Keratinocyte (primary cell): ENCODE measurements around the gene PKNOX2. TPM values are rescaled to one million over a fixed set of nuclear protein-coding genes. Genes with fewer than 3 reads are reported as not detected.

Source experiments
- DNase-seq: peaks from one replicate; pipeline ENCODE4 v3.0.0-alpha.2; 2011; ENCODE audit warnings: low read depth, missing footprints, low spot score
- FAIRE-seq: peaks from 2 replicates; lab custom pipeline; 2011; peaks lifted over from hg19 to GRCh38; lab: Jason Lieb, UNC
- H2AFZ ChIP-seq: 2 replicates; pipeline ENCODE4 v1.6.0; 2012; ENCODE audit warnings: low read length, control low read depth, inconsistent platforms; ENCODE audit not compliant: control insufficient read depth
- H3K27ac ChIP-seq: 2 replicates; pipeline ENCODE4 v1.5.1; 2011; ENCODE audit warnings: low read length; ENCODE audit not compliant: control insufficient read depth, insufficient read depth
- H3K27me3 ChIP-seq: 3 replicates; pipeline ENCODE4 v1.6.0; 2011; ENCODE audit warnings: low read length; ENCODE audit not compliant: control insufficient read depth, insufficient read depth; ENCODE audit errors: extremely low read depth
- H3K36me3 ChIP-seq, 2 experiments: 2 replicates in 1 of 2; 3 replicates in 1 of 2; pipeline ENCODE4 v1.5.1; 2011; ENCODE audit warnings: low read length in 2 of 2, mild to moderate bottlenecking in 1 of 2; ENCODE audit not compliant: control insufficient read depth in 2 of 2, insufficient read depth in 2 of 2; ENCODE audit errors: extremely low read depth in 1 of 2
- H3K4me1 ChIP-seq: 3 replicates; pipeline ENCODE4 v1.5.1; 2011; ENCODE audit warnings: low read length; ENCODE audit not compliant: control insufficient read depth, insufficient read depth; ENCODE audit errors: extremely low read depth
- H3K4me2 ChIP-seq: 3 replicates; pipeline ENCODE4 v1.6.0; 2011; ENCODE audit warnings: low read depth, low read length; ENCODE audit not compliant: control insufficient read depth, insufficient read depth; ENCODE audit errors: extremely low read depth
- H3K4me3 ChIP-seq, 3 experiments: fragments of 200-600 bp in 1 of 3; sonication (generic) in 1 of 3; 2 replicates in 2 of 3; 3 replicates in 1 of 3; pipeline ENCODE4 v1.5.1; 2011 to 2016; ENCODE audit warnings: low read length in 3 of 3, mild to moderate bottlenecking in 3 of 3, control low read depth in 2 of 3, inconsistent platforms in 1 of 3, low read depth in 1 of 3, mixed read lengths in 1 of 3, mixed run types in 1 of 3, moderate library complexity in 1 of 3; ENCODE audit not compliant: control insufficient read depth in 2 of 3, insufficient read depth in 2 of 3; ENCODE audit errors: extremely low read depth in 1 of 3
- H3K79me2 ChIP-seq: 2 replicates; pipeline ENCODE4 v1.6.0; 2012; ENCODE audit warnings: low read length; ENCODE audit not compliant: control insufficient read depth, insufficient read depth
- H3K9ac ChIP-seq: 3 replicates; pipeline ENCODE4 v1.6.0; 2011; ENCODE audit warnings: low read length; ENCODE audit not compliant: control insufficient read depth, insufficient read depth; ENCODE audit errors: extremely low read depth
- H3K9me1 ChIP-seq: 3 replicates; pipeline ENCODE4 v1.6.0; 2011; ENCODE audit warnings: low read length; ENCODE audit not compliant: control insufficient read depth, insufficient read depth; ENCODE audit errors: extremely low read depth
- H3K9me3 ChIP-seq: 2 replicates; pipeline ENCODE4 v1.5.1; 2012; ENCODE audit warnings: low read depth, low read length; ENCODE audit not compliant: control insufficient read depth
- H4K20me1 ChIP-seq: 3 replicates; pipeline ENCODE4 v1.6.0; 2011; ENCODE audit warnings: low read length; ENCODE audit not compliant: control insufficient read depth, insufficient read depth; ENCODE audit errors: extremely low read depth
- CTCF ChIP-seq, 3 experiments: IDR thresholded peaks in 1 of 3; conservative IDR thresholded peaks in 1 of 3; optimal IDR thresholded peaks in 1 of 3; 2 replicates in 2 of 3; 3 replicates in 1 of 3; pipeline versions ENCODE3 to v1.5.1; 2011; ENCODE audit warnings: low read length in 3 of 3, mild to moderate bottlenecking in 3 of 3, moderate library complexity in 2 of 3, control low read depth in 1 of 3, inconsistent platforms in 1 of 3; ENCODE audit not compliant: insufficient read depth in 2 of 3; ENCODE audit errors: extremely low read depth in 1 of 3
- EZH2 ChIP-seq: IDR thresholded peaks from one replicate; pipeline ENCODE4 v1.6.1; 2012; ENCODE audit warnings: inconsistent platforms, mild to moderate bottlenecking, low read length, moderate library complexity
- dilution Hi-C: fragments of 300-500 bp; cut with MboI; formaldehyde crosslinking; loops from one replicate; pipeline ENCODE4 v1.7.0; 2020; ENCODE audit warnings: low sequenced_read_pairs; ENCODE audit not compliant: extremely low pct_ligation_motif_present
- polyA plus RNA-seq, 5 experiments: library from polyadenylated mRNA; depleted of rRNA in 3 of 5; stranded (reverse) in 3 of 5; stranded (forward) in 1 of 5; unstranded in 1 of 5; fragments of >200 nt; gene quantifications; 1 replicate in 1 of 5; 2 replicates in 3 of 5; 3 replicates in 1 of 5; pipeline versions ENCODE4 v1.2.1 to v1.2.3, GENCODE V29; 2011 to 2012; ENCODE audit warnings: missing spikeins in 2 of 5, low read depth in 1 of 5, low replicate concordance in 1 of 5

The PKNOX2 gene
- polyA plus RNA-seq, 1 donor (not counting 4 experiments of a cell fraction or from before 2014, with no cell fraction given), result 0.05 TPM

GRCh38 chr11:125337836-125338834 is 173.6 kb downstream of the PKNOX2 start:
- FAIRE-seq, result no peak
- H3K4me1 ChIP-seq, result no peaks in the 10 kb centered on the region
- H3K4me2 ChIP-seq, result no peak overlapping the region
- no peaks in the 10 kb centered on the region for H3K9me3 ChIP-seq
- H4K20me1 ChIP-seq, result no peaks in the 10 kb centered on the region
- H3K27ac ChIP-seq, result no peak overlapping the region
- TF ChIP-seq CTCF (optimal IDR thresholded peaks at IDR 0.05 in 1 of 3, IDR thresholded peaks at IDR 0.05 in 1 of 3, conservative IDR thresholded peaks at IDR 0.05 in 1 of 3; ENCODE audit: extremely low read depth in 1 of 3, insufficient read depth in 2 of 3, low read length in 3 of 3) (no peak), EZH2 (no peak)
- no peak overlapping the region for H3K9ac ChIP-seq
- H3K4me3 ChIP-seq, result no peak overlapping the region
- H3K27me3 ChIP-seq, result no peaks in the 10 kb centered on the region
- no peaks in the 10 kb centered on the region for H3K9me1 ChIP-seq
- no peak overlapping the region for H2AFZ ChIP-seq
- DNase-seq, result no peak
- H3K79me2 ChIP-seq, result no peaks in the 10 kb centered on the region
- H3K36me3 ChIP-seq, result no peaks in the 10 kb centered on the region
- dilution Hi-C loops, result no loop called here

GRCh38 chr11:125338886-125339811 is 174.6 kb downstream of the PKNOX2 start:
- Histone ChIP-seq H3K9me3 (no peaks in the 10 kb centered on the region), H3K79me2 (no peaks in the 10 kb centered on the region), H3K27me3 (no peaks in the 10 kb centered on the region), H3K4me3 (no peak overlapping the region), H3K9ac (no peak overlapping the region), H3K9me1 (no peaks in the 10 kb centered on the region), H3K36me3 (no peaks in the 10 kb centered on the region), H3K4me2 (no peak overlapping the region), H2AFZ (no peak overlapping the region), H3K4me1 (no peaks in the 10 kb centered on the region), H3K27ac (no peak overlapping the region), H4K20me1 (no peaks in the 10 kb centered on the region)
- dilution Hi-C loops, result no loop called here
- no peak for TF ChIP-seq EZH2
- no peak for TF ChIP-seq CTCF (optimal IDR thresholded peaks at IDR 0.05 in 1 of 3, IDR thresholded peaks at IDR 0.05 in 1 of 3, conservative IDR thresholded peaks at IDR 0.05 in 1 of 3; ENCODE audit: extremely low read depth in 1 of 3, insufficient read depth in 2 of 3, low read length in 3 of 3)
- FAIRE-seq, result no peak
- no peak for DNase-seq
